AG04450 (cell line): ENCODE measurements around the gene MCM3AP. TPM values are rescaled to one million over a fixed set of nuclear protein-coding genes. Genes with fewer than 3 reads are reported as not detected.
"Not testable (repeated sequence)": the region's sequence is repeated elsewhere in the genome, so short reads cannot be mapped to it uniquely, and the experiment has no call there.

Experiments used
- CTCF ChIA-PET: fragments of 300-600, 350-600 bp; formaldehyde crosslinking; extraction: SDS; loops from one replicate; lab custom pipeline; 2022; ENCODE audit warnings: antibody characterized with exemption, inconsistent platforms; lab: Charles Lee
- POLR2A ChIA-PET: fragments of 350-600 bp; formaldehyde crosslinking; extraction: SDS; loops from one replicate; lab custom pipeline; 2021; ENCODE audit warnings: antibody characterized with exemption, inconsistent platforms; lab: Yijun Ruan, JAX
- DNase-seq: peaks from one replicate; pipeline ENCODE4 v3.0.0-alpha.2; 2011; ENCODE audit warnings: low read depth, low spot score
- H3K27ac ChIP-seq: one replicate; pipeline ENCODE4 v1.5.1; 2012; ENCODE audit warnings: low read depth, low read length, control low read depth
- H3K27me3 ChIP-seq: one replicate; pipeline ENCODE4 v1.6.0; 2012; ENCODE audit warnings: low read length; ENCODE audit not compliant: control insufficient read depth, insufficient read depth
- H3K4me3 ChIP-seq: 2 replicates; pipeline ENCODE4 v1.5.1; 2011; ENCODE audit warnings: mild to moderate bottlenecking, low read depth, low read length, control low read depth
- H3K9me3 ChIP-seq: 2 replicates; pipeline ENCODE4 v1.5.1; 2012; ENCODE audit warnings: low read length; ENCODE audit not compliant: control insufficient read depth, insufficient read depth
- polyA plus RNA-seq: library from polyadenylated mRNA; depleted of rRNA; stranded (reverse); fragments of >200 nt; gene quantifications from 2 replicates; pipeline ENCODE4 v1.2.3, GENCODE V29; 2011
- TF ChIP-seq, protein P1 (sequence below): IDR thresholded peaks from 2 replicates; pipeline ENCODE4 v1.5.1; 2011; ENCODE audit warnings: low read depth, low read length, control low read depth, inconsistent platforms

The MCM3AP gene
- polyA plus RNA-seq, 1 experiment: 43.7 TPM

- POLR2A ChIA-PET: no interaction called here
- TF ChIP-seq, protein P1, sequence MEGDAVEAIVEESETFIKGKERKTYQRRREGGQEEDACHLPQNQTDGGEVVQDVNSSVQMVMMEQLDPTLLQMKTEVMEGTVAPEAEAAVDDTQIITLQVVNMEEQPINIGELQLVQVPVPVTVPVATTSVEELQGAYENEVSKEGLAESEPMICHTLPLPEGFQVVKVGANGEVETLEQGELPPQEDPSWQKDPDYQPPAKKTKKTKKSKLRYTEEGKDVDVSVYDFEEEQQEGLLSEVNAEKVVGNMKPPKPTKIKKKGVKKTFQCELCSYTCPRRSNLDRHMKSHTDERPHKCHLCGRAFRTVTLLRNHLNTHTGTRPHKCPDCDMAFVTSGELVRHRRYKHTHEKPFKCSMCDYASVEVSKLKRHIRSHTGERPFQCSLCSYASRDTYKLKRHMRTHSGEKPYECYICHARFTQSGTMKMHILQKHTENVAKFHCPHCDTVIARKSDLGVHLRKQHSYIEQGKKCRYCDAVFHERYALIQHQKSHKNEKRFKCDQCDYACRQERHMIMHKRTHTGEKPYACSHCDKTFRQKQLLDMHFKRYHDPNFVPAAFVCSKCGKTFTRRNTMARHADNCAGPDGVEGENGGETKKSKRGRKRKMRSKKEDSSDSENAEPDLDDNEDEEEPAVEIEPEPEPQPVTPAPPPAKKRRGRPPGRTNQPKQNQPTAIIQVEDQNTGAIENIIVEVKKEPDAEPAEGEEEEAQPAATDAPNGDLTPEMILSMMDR: no peak
- Histone ChIP-seq H3K9me3 (no peaks in the 10 kb centered on the region), H3K27ac (no peak overlapping the region), H3K27me3 (no peaks in the 10 kb centered on the region), H3K4me3 (no peak overlapping the region)
- no peak for DNase-seq
- CTCF ChIA-PET: no interaction called here
Observed at GRCh38 chr21:46245213-46245915, 40.0 kb downstream of the MCM3AP start.

DNA sequence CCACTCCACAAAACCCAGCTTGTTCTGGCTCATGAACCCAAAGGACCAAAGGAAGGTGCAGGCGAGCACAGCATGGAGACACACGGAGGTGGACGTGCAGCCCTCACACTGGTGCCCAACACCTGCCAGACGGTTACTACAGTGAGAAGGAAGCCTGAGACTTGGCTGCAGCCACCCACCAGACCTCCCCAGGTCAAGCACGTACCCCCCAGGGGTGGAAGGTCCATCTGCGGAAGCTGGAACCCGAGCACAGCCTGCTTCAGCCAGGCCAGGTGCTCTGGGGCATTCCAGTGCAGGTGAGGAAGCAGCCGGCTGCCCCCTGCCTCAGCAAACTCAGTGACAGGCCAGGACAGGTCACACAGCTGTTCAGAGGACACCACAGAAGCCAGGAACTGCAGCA, 40.8 kb downstream of the MCM3AP start:
- ChIA-PET POLR2A (no interaction called here), CTCF (interaction anchor here (1.5 kb wide), 1 partner anchor 101 kb away, joined by 5 read pairs; no protein-coding TSS in a partner anchor)
- no peak overlapping the region for H3K27ac ChIP-seq

DNA sequence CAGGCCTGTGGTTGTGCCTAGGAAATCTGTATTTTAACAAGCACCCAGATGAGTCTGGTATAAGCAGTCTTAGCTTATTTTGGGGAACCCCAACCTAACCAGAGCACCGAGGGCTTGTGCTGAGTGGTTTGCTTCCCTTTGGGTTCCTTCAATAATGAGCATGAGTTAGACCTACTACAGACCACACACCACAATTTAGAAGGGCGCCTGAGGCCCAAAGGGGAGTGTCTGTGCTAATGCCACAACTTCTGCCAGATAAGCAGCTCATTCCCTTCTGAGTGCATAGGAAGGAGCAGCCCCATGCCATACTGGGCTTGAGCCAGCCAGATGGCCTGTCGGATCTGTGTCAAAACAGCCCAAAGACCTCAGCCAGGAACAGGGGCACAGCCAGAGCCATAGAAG, 41.5 kb downstream of the MCM3AP start:
- CTCF ChIA-PET: interaction anchor here (1.0 to 1.5 kb wide), 2 partner anchors 91 to 101 kb away, joined by 3 to 5 read pairs; no protein-coding TSS in a partner anchor
- Histone ChIP-seq H3K27ac (no peak overlapping the region), H3K27me3 (no peaks in the 10 kb centered on the region), H3K9me3 (no peaks in the 10 kb centered on the region), H3K4me3 (no peak overlapping the region)
- POLR2A ChIA-PET: no interaction called here
- TF ChIP-seq, protein P1: no peak
- no peak for DNase-seq

More for the DNA sequence above, 40.8 kb downstream of the MCM3AP start:
- Histone ChIP-seq H3K9me3 (no peaks in the 10 kb centered on the region), H3K4me3 (no peak overlapping the region), H3K27me3 (no peaks in the 10 kb centered on the region)
- DNase-seq: no peak
- TF ChIP-seq, protein P1: no peak

GRCh38 chr21:46243325-46243724, 42.1 kb downstream of the MCM3AP start:
- ChIA-PET POLR2A (no interaction called here), CTCF (interaction anchor here (1.0 to 1.5 kb wide), 2 partner anchors 90 to 100 kb away, joined by 3 to 5 read pairs; no protein-coding TSS in a partner anchor)
- DNase-seq: no peak

GRCh38 chr21:46241577-46241976, 43.8 kb downstream of the MCM3AP start:
- DNase-seq, H3K4me3 ChIP-seq, H3K27me3 ChIP-seq, H3K9me3 ChIP-seq, POLR2A ChIA-PET, H3K27ac ChIP-seq: not testable (repeated sequence)
- CTCF ChIA-PET: interaction anchor here (1.4 to 2.1 kb wide), 2 partner anchors 10 to 98 kb away, joined by 4 to 6 read pairs; no protein-coding TSS in a partner anchor

More at GRCh38 chr21:46243325-46243724, 42.1 kb downstream of the MCM3AP start:
- no peak overlapping the region for H3K27ac ChIP-seq
- TF ChIP-seq, protein P1: no peak
- H3K4me3 ChIP-seq: no peak overlapping the region
- no peaks in the 10 kb centered on the region for H3K9me3 ChIP-seq
- H3K27me3 ChIP-seq: no peaks in the 10 kb centered on the region
